ENCODE measurements around the gene TRIM61. TPM values are rescaled to one million over a fixed set of nuclear protein-coding genes. Genes with fewer than 3 reads are reported as not detected.
"Not testable (repeated sequence)": the region's sequence is repeated elsewhere in the genome, so short reads cannot be mapped to it uniquely, and the experiment has no call there.

Gene TRIM61
- total RNA-seq, 2 donors from 2014 or later = 2.0 to 2.7 TPM

DNA sequence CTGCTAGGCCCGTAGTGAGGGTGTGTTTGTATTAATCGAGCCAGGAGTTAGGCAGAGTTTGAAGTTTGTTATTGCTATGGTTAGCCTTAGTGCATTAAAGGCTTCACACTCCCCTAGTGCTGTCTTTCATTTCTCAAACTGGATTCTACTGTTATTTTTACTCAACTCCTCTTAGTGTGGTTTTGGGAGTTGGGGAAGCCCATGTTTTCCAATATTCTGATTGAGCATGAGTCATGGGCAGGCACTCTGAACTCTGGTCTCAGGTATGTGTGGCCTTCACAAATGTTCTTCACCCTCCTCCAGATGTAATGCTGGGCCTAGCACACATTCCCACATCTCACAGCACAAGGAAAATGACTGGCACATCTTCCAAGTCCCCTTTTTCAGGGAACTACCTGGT is 50.4 kb downstream of the TRIM61 start:
- intact Hi-C loops (cut with DNase I); ATAC-seq; DNase-seq: not testable (repeated sequence)

DNA sequence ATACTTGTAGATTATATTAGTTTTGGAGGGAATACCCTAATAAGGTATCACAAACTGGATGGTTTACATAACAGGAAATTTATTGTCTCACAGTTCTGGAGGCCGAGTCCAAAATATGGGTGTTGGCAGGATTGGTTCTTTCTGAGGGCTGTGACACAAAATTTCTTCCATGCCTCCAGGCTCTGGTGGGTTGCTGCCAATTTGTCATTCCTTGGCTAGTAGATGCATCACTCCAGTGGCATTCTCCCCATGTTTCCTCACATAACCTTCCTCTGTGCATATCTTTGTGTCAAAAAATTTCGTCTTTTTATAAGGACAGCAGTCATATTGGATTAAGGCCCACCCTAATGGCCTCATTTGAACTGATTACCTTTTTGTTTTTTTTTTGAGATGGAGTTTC is 51.2 kb downstream of the TRIM61 start:
- no peak for DNase-seq
- intact Hi-C loops (cut with DNase I) = no loop called here
- no peak for ATAC-seq

DNA sequence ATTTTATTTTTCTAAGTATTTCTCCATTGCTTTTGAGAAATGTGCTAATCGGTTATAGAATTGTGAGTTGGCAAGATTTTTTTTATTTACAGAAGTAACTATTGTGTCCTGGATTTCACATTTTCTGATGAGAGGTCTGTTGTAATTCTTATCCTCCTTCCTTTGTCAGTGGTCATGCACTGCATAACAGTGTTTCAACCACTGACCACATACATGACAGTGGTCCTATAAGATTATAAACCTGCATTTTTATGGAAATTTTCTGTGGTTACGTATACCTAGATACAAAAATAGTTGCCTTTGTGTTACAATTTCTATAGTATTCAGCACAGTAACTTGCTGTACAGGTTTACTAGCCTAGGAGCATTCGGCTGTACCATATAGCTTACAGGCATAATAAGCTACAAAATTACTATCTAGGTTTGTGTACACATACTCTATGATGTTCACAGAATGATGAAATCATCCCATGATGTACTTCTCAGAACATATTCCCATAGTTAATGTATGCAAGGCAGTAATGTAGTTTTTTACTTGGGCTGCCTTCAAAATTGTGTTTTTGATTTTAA is 52.7 kb downstream of the TRIM61 start:
- intact Hi-C loops (cut with DNase I) = no loop called here
- ATAC-seq (no peak), DNase-seq (no peak)

DNA sequence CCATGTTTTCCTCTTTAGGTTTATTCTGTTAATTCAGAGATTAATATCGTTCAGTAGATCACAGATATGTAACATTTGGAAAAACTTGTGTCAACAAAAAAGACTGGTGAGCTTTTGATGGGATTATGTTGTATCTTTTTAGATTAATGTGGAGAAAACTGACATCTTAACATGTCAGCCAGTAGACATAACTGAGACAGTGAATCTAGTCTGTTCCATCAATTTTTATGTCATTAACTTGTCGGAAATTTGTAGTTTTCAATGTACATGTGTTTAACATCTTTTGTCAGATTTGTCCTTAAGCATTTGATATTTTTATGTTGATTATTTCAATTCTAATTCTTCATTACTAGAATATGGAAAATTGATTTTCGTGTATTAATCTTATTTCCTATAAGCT is 58.5 kb downstream of the TRIM61 start:
- DNase-seq = no peak
- ATAC-seq = no peak
- intact Hi-C loops (cut with DNase I) = no loop called here

Other genes starting within 250 kb of the TRIM61 start
- not detected for gene SMIM31, start 223.5 kb downstream of the TRIM61 start, total RNA-seq
- not detected for gene APELA, start 100.5 kb downstream of the TRIM61 start, total RNA-seq
- not detected for gene TRIM60, start 54.3 kb upstream of the TRIM61 start, total RNA-seq
- not detected for gene TRIM75, start 76.2 kb upstream of the TRIM61 start, total RNA-seq
- 10 to 100 TPM; 16.5 to 17.2 TPM for gene TMEM192, start 135.2 kb upstream of the TRIM61 start, total RNA-seq
- 10 to 100 TPM; 11.0 to 14.3 TPM for gene KLHL2, start 229.9 kb upstream of the TRIM61 start, total RNA-seq